Measurements from ENCODE around the gene ATP2C2. TPM values are rescaled to one million over a fixed set of nuclear protein-coding genes. Genes with fewer than 3 reads are reported as not detected.

ATP2C2 gene
- total RNA-seq, 1 experiment from 2014 or later: 4.0 TPM

DNA sequence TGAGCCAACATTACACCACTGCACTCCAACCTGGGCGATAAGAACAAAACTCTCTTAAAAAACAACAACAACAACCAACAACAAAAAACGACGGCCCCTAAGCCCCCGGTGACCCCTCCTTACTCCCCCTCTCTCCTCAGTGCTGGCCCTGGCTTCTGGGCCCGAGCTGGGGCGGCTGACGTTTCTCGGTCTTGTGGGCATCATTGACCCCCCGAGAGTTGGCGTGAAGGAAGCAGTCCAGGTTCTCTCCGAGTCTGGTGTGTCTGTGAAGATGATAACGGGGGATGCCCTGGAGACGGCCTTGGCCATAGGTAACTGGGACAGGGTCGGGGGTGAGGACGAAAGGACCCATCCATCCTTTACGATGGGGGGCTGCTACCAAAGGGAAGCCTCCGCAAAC, 83.4 kb downstream of the ATP2C2 start:
- H3K4ac ChIP-seq (ENCODE audit: low read depth, low read length): no peak overlapping the region
- no peak overlapping the region for H3K4me3 Mint-ChIP-seq
- no peak overlapping the region for H2AFZ ChIP-seq (ENCODE audit: low read length)
- no peak overlapping the region for H2BK120ac ChIP-seq (ENCODE audit: low read depth, low read length, poor library complexity, severe bottlenecking)
- TF ChIP-seq, protein P1, sequence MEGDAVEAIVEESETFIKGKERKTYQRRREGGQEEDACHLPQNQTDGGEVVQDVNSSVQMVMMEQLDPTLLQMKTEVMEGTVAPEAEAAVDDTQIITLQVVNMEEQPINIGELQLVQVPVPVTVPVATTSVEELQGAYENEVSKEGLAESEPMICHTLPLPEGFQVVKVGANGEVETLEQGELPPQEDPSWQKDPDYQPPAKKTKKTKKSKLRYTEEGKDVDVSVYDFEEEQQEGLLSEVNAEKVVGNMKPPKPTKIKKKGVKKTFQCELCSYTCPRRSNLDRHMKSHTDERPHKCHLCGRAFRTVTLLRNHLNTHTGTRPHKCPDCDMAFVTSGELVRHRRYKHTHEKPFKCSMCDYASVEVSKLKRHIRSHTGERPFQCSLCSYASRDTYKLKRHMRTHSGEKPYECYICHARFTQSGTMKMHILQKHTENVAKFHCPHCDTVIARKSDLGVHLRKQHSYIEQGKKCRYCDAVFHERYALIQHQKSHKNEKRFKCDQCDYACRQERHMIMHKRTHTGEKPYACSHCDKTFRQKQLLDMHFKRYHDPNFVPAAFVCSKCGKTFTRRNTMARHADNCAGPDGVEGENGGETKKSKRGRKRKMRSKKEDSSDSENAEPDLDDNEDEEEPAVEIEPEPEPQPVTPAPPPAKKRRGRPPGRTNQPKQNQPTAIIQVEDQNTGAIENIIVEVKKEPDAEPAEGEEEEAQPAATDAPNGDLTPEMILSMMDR (conservative IDR thresholded peaks at IDR 0.05): no peak
- no peaks in the 10 kb centered on the region for H3K27me3 ChIP-seq (ENCODE audit: insufficient read depth, low read length)
- no peak overlapping the region for H4K5ac ChIP-seq (ENCODE audit: insufficient read length, low read depth, low read length)
- H3K36me3 Mint-ChIP-seq (ENCODE audit: insufficient read depth in 1 of 3, low read depth in 3 of 3): no peaks in the 10 kb centered on the region
- peaks cover under 1% of the 10 kb centered on the region; the same call in 1 of the 2 replicates for H3K27me3 Mint-ChIP-seq (ENCODE audit: low read depth)
- H3K14ac ChIP-seq (ENCODE audit: insufficient read depth, low read length): no peak overlapping the region; the same call in 1 of the 2 replicates
- no peak overlapping the region for H3K4me2 ChIP-seq (ENCODE audit: insufficient read depth, insufficient read length, low read length)
- no peak overlapping the region for H3K27ac ChIP-seq (ENCODE audit: insufficient read length, low read depth, low read length)
- H2BK20ac ChIP-seq (ENCODE audit: low read depth, low read length, poor library complexity, severe bottlenecking): no peak overlapping the region
- no peak overlapping the region for H4K91ac ChIP-seq (ENCODE audit: insufficient read length, low read depth, low read length)
- no peak overlapping the region for H3T11ph ChIP-seq (ENCODE audit: low read length)
- H3K9me3 ChIP-seq (ENCODE audit: control insufficient read depth, low read depth, low read length): no peaks in the 10 kb centered on the region
- H3K4me1 ChIP-seq (ENCODE audit: insufficient read depth, low read length): no peaks in the 10 kb centered on the region
- no peaks in the 10 kb centered on the region for H3K79me1 ChIP-seq (ENCODE audit: insufficient read depth, low read depth, low read length, poor library complexity, severe bottlenecking)
- H2BK12ac ChIP-seq (ENCODE audit: insufficient read length, low read depth, low read length): no peak overlapping the region
- H3K79me2 ChIP-seq (ENCODE audit: insufficient read depth, low read length): no peaks in the 10 kb centered on the region
- H3K9ac ChIP-seq (ENCODE audit: extremely low read depth, insufficient read length, low read length): no peak overlapping the region
- WGBS (ENCODE audit: extremely low coverage, insufficient read length, low lambda C conversion rate): no CpG with 5 or more reads among the region's 17 CpGs
- no peak overlapping the region for H2BK5ac ChIP-seq (ENCODE audit: insufficient read length, low read length)
- H3K23me2 ChIP-seq (ENCODE audit: insufficient read length, low read depth, low read length, poor library complexity, severe bottlenecking): no peaks in the 10 kb centered on the region
- DNase-seq: no peak
- H3K56ac ChIP-seq (ENCODE audit: insufficient read length, low read depth, low read length): no peak overlapping the region
- no peak overlapping the region for H3K27ac Mint-ChIP-seq
- H4K8ac ChIP-seq (replicated peaks; ENCODE audit: insufficient read length, low read depth, low read length): no peak overlapping the region
- H2AK5ac ChIP-seq (ENCODE audit: insufficient read length, low read length): no peak overlapping the region
- peaks cover 0 to 2% of the 10 kb centered on the region in 2 experiments; a peak in 1 of 4 replicates for H3K4me1 Mint-ChIP-seq
- no peak overlapping the region for H3K18ac ChIP-seq (ENCODE audit: insufficient read length, low read depth, low read length)
- no peaks in the 10 kb centered on the region for H4K20me1 ChIP-seq (ENCODE audit: control insufficient read depth, insufficient read depth, insufficient read length)
- H2BK15ac ChIP-seq (ENCODE audit: low read depth, low read length): no peak overlapping the region; the same call in 1 of the 2 replicates
- no peaks in the 10 kb centered on the region for H3K9me3 Mint-ChIP-seq
- H3K23ac ChIP-seq (ENCODE audit: insufficient read length, low read depth, low read length): no peak overlapping the region

All from H9 (cell line).